ENCODE measurements around the gene OR2V1.

Gene OR2V1

DNA sequence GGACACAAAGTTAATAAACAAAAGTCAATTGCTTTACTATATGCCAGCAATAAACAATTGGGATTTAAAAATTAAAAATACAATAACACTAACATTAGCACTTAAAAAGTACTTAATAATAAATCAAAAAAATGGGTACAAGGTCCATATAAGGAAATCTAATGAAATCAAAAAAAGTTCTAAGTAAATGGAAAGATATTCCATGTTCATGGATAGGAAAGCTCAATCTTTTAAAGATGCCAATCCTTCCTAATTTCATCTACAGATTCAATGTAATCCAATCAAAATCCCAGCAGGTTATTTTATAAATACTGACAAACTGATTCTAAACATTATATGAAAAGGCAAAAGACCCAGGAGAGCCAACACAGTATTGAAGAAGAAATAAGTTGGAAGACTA is 49.0 kb downstream of the OR2V1 start:
- DNase-seq (ENCODE audit: insufficient read length, low spot score) (no peak), FAIRE-seq (no peak)
- TF ChIP-seq, protein P1, sequence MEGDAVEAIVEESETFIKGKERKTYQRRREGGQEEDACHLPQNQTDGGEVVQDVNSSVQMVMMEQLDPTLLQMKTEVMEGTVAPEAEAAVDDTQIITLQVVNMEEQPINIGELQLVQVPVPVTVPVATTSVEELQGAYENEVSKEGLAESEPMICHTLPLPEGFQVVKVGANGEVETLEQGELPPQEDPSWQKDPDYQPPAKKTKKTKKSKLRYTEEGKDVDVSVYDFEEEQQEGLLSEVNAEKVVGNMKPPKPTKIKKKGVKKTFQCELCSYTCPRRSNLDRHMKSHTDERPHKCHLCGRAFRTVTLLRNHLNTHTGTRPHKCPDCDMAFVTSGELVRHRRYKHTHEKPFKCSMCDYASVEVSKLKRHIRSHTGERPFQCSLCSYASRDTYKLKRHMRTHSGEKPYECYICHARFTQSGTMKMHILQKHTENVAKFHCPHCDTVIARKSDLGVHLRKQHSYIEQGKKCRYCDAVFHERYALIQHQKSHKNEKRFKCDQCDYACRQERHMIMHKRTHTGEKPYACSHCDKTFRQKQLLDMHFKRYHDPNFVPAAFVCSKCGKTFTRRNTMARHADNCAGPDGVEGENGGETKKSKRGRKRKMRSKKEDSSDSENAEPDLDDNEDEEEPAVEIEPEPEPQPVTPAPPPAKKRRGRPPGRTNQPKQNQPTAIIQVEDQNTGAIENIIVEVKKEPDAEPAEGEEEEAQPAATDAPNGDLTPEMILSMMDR (IDR thresholded peaks at IDR 0.05; ENCODE audit: insufficient read depth, missing control alignments) = no peak

DNA sequence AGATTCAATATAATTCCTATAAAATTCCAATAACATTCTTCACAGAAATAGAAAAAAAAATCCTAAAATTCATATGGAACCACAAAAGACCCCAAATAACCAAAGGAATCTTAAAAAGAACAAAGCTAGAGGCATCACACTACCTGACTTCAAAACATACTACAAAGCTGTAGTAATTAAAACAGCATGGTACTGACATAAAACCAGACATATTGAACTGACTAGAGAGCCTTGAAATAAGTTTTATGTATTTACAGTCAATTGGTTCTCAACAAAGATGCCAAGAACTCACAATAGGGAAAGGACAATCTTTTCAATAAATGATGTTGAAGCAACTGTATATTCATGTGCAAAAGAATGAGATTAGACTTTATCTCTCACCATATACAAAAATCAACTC is 54.0 kb downstream of the OR2V1 start:
- TF ChIP-seq, protein P1 (IDR thresholded peaks at IDR 0.05; ENCODE audit: insufficient read depth, missing control alignments) = no peak
- no peak for DNase-seq (ENCODE audit: insufficient read length, low spot score)
- FAIRE-seq = no peak

All from D721Med (cell line).